ENCODE data around the gene MAPKAP1.

GRCh38 chr9:125493881-125494652 lies 212.9 kb downstream of the MAPKAP1 start:
- TF ChIP-seq CTCF (IDR thresholded peaks at IDR 0.05) = no peak
- TF ChIP-seq POLR2A (IDR thresholded peaks at IDR 0.05) = no peak
